ENCODE data around the gene GRIK4. TPM values are rescaled to one million over a fixed set of nuclear protein-coding genes. Genes with fewer than 3 reads are reported as not detected.

Gene GRIK4
- total and polyA plus RNA-seq, 2 donors (not counting 1 experiment from before 2014, with no cell fraction given): 0.12 to 0.27 TPM

- Histone ChIP-seq H3K79me2 (ENCODE audit: control insufficient read depth, insufficient read depth, low read length) (no peaks in the 10 kb centered on the region), H3K4me1 (ENCODE audit: control insufficient read depth in 2 of 2, insufficient read depth in 2 of 2, low read length in 2 of 2) (no peaks in the 10 kb centered on the region), H2AFZ (ENCODE audit: insufficient read depth, low read depth, low read length, poor library complexity, severe bottlenecking) (no peak overlapping the region), H3K36me3 (replicated peaks in 1 of 2; ENCODE audit: control extremely low read depth in 1 of 2, control insufficient read depth in 1 of 2, extremely low read depth in 1 of 2, insufficient read depth in 2 of 2, low read length in 1 of 2) (no peaks in the 10 kb centered on the region), H3K9me3 (ENCODE audit: control extremely low read depth in 1 of 3, control insufficient read depth in 2 of 3, insufficient read depth in 1 of 3, low read length in 2 of 3) (no peaks in the 10 kb centered on the region), H3K4me3 (ENCODE audit: control extremely low read depth in 1 of 5, extremely low read depth in 1 of 5, insufficient read depth in 1 of 5, low read depth in 2 of 5, low read length in 4 of 5) (no peak overlapping the region), H3K27me3 (replicated peaks in 1 of 4; ENCODE audit: control extremely low read depth in 1 of 4, control insufficient read depth in 3 of 4, insufficient read depth in 4 of 4, low read length in 3 of 4) (peaks cover 0 to 4% (median 2%) of the 10 kb centered on the region in 4 experiments), H3K27ac (ENCODE audit: low read length in 2 of 2) (no peak overlapping the region), H4K20me1 (ENCODE audit: control insufficient read depth, insufficient read depth, low read length, poor library complexity, severe bottlenecking) (no peaks in the 10 kb centered on the region), H3K4me2 (replicated peaks; ENCODE audit: low read depth, low read length, poor library complexity, severe bottlenecking) (no peak overlapping the region), H3K9ac (ENCODE audit: low read length) (no peak overlapping the region)
- no peaks in the 10 kb centered on the region for H3K4me1 Mint-ChIP-seq
- no peak overlapping the region for H3K27ac Mint-ChIP-seq
- ChIA-PET POLR2A (no interaction called here), CTCF (no interaction called here)
- H3K27me3 Mint-ChIP-seq: peaks cover 35% of the 10 kb centered on the region
- WGBS (ENCODE audit: insufficient coverage): 66% methylated on average over 2 of the region's 3 CpGs
- H3K4me3 Mint-ChIP-seq: no peak overlapping the region
- no peak for DNase-seq
- intact Hi-C loops (cut with micrococcal nuclease): no loop called here
- ATAC-seq (ENCODE audit: low read depth): no peak
- no peaks in the 10 kb centered on the region for H3K9me3 Mint-ChIP-seq (ENCODE audit: insufficient read depth)
- no peak for TF ChIP-seq CTCF (IDR thresholded peaks at IDR 0.05)
- TF ChIP-seq EZH2 (IDR thresholded peaks at IDR 0.05; ENCODE audit: borderline replicate concordance, insufficient read depth, low read depth, low read length, poor library complexity, severe bottlenecking): no peak
Observed at GRCh38 chr11:120978701-120979100, 467.2 kb downstream of the GRIK4 start.

GRCh38 chr11:120985718-120986569 lies 474.4 kb downstream of the GRIK4 start:
- Histone ChIP-seq H3K4me3 (ENCODE audit: control extremely low read depth in 1 of 5, extremely low read depth in 1 of 5, insufficient read depth in 1 of 5, low read depth in 2 of 5, low read length in 4 of 5) (peak overlapping the region in 3 of 5 experiments; percentile 25 to 48 (median 40)), H3K9me3 (ENCODE audit: control extremely low read depth in 1 of 3, control insufficient read depth in 2 of 3, insufficient read depth in 1 of 3, low read length in 2 of 3) (no peaks in the 10 kb centered on the region), H3K4me1 (ENCODE audit: control insufficient read depth in 2 of 2, insufficient read depth in 2 of 2, low read length in 2 of 2) (peaks cover 7 to 8% of the 10 kb centered on the region in 2 donors), H3K4me2 (replicated peaks; ENCODE audit: low read depth, low read length, poor library complexity, severe bottlenecking) (peak overlapping the region; percentile 77), H4K20me1 (ENCODE audit: control insufficient read depth, insufficient read depth, low read length, poor library complexity, severe bottlenecking) (no peaks in the 10 kb centered on the region), H3K27ac (ENCODE audit: low read length in 2 of 2) (no peak overlapping the region), H3K36me3 (replicated peaks in 1 of 2; ENCODE audit: control extremely low read depth in 1 of 2, control insufficient read depth in 1 of 2, extremely low read depth in 1 of 2, insufficient read depth in 2 of 2, low read length in 1 of 2) (no peaks in the 10 kb centered on the region), H2AFZ (ENCODE audit: insufficient read depth, low read depth, low read length, poor library complexity, severe bottlenecking) (peak overlapping the region; percentile 71), H3K27me3 (replicated peaks in 1 of 4; ENCODE audit: control extremely low read depth in 1 of 4, control insufficient read depth in 3 of 4, insufficient read depth in 4 of 4, low read length in 3 of 4) (peaks cover 0 to 30% (median 23%) of the 10 kb centered on the region in 4 experiments), H3K9ac (ENCODE audit: low read length) (peak overlapping the region; percentile 56), H3K79me2 (ENCODE audit: control insufficient read depth, insufficient read depth, low read length) (no peaks in the 10 kb centered on the region)
- Mint-ChIP-seq H3K9me3 (ENCODE audit: insufficient read depth) (no peaks in the 10 kb centered on the region), H3K27ac (no peak overlapping the region), H3K27me3 (peaks cover 63% of the 10 kb centered on the region), H3K4me3 (peak overlapping the region; percentile 63), H3K4me1 (peaks cover 10% of the 10 kb centered on the region)
- peak; percentile 41 for DNase-seq
- TF ChIP-seq CTCF (IDR thresholded peaks at IDR 0.05): no peak
- POLR2A ChIA-PET: no interaction called here
- WGBS (ENCODE audit: insufficient coverage): 4% methylated on average over 69 of the region's 72 CpGs
- CTCF ChIA-PET: interaction anchor here (1.1 kb wide), 1 partner anchor 10 kb away, joined by 3 read pairs; no protein-coding TSS in a partner anchor
- intact Hi-C loops (cut with micrococcal nuclease): no loop called here
- peak; percentile 65 for ATAC-seq (ENCODE audit: low read depth)
